HG03159 (cell line): ENCODE measurements around the gene RADIL.
"Not testable (repeated sequence)": the region's sequence is repeated elsewhere in the genome, so short reads cannot be mapped to it uniquely, and the experiment has no call there.

Source experiments
- ATAC-seq: cut with Tn5 transposase; IDR thresholded peaks from one replicate; pipeline ENCODE4 v1.9.1; 2021; ENCODE audit warnings: mild to moderate bottlenecking, moderate library complexity; ENCODE audit not compliant: unreplicated experiment

The RADIL gene, protein sequence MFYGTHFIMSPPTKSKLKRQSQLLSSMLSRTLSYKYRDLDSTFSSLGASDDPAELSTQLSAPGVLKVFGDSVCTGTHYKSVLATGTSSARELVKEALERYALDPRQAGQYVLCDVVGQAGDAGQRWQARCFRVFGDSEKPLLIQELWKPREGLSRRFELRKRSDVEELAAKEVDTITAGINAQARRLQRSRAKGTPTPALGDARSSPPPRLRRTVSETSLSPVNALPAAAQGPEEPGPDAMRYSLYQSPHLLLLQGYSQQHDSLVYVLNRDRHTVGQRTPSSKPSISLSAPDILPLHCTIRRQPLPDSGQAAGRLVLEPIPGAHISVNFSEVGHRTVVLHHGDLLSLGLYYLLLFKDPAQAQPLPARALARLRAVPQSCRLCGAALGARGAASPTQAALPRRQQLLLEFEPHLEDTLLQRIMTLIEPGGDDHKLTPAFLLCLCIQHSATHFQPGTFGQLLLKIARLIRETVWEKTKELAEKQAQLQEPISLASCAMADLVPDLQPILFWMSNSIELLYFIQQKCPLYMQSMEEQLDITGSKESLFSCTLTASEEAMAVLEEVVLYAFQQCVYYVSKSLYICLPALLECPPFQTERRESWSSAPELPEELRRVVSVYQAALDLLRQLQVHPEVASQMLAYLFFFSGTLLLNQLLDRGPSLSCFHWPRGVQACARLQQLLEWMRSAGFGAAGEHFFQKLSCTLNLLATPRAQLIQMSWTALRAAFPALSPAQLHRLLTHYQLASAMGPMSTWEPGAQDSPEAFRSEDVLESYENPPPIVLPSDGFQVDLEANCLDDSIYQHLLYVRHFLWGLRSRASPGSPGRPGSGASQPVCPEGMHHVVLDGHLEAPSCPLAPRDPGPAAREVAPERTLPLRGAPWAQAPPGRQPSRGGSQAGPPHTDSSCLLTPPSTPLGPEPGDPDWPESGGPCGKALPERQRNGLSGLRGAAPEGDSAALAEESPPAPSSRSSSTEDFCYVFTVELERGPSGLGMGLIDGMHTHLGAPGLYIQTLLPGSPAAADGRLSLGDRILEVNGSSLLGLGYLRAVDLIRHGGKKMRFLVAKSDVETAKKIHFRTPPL

DNA sequence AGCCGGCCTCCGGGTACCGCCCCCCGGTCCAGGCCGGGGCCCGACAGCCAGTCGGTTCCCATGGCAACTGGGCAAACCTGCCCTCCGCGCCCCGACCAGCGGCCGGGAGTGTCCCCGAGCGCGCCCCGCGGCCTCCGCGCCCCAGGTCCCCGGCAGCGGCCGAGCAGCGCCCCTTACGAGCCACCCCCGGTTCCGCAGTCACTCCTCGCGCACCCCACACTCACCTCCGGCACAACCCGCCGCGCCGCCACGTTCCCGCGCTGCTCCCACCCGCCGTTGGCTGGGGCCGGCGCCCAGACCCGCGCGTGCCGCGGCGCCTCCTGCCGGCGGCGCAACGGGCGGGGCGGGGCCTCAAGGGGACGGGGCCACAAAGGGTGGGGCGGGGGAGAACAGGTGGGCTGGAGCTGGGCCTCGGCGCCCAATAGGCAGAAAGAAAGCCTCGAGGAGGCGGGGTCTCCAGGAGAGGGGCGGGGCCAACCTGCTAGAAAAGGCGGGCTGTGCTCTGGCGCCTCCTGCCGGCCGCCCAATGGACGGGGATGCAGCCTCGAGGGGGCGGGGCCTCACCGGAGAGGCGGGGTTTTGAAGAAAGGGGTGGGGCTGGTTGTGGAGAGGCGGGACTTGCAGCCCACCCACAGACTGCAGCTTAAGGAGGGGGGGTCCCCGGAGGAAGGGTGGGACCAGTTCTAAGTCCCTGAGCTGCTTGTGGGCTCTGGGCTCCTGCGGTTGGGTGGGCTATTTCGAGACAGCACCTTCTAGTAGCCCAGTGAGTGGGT, at the start of gene RADIL:
TSS of gene RADIL (minus strand) at position 345 of the 773 bp plus-strand sequence. CDS start 5,577 bp downstream, outside the sequence.
- peak; percentile 70 for ATAC-seq

DNA sequence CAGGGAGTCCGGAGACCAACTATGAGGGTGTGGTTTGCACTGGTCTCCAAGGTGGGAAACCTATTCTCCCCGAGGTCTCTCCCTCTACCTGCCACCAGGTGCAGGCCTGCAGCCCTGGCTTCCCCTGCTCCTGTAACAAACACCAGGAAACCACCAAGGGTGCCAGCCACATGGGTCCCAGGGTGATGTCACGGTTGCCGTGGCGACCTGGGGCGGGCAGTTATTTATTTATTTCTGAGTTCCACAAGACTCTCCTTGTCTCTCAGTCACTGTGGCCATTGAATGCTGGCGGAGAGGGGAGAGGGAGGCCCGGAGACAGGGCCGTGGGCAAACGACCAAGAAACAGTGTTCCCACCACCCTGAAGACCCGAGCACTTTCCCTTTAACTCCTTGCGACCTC, 48.4 kb upstream of the RADIL start:
- no peak for ATAC-seq

DNA sequence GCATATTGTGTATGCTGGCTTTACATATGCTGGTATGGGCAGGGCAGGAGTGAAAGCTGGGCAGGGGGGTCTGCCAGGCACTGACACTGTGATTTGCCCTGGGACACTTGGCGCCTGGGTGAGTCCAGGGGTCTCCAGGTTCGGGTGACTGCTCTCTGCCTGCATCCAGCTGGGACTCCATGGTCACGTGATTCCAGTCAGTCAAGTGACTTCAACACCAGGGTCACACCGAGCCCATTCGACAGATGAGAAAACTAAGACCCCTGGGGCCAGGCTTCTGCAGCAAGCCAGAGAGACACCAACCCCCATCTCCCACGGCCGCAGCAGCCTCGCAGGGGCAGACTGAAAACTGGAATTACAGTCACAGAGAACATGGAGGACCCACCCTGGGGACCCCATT, 45.5 kb upstream of the RADIL start:
- ATAC-seq: no peak

DNA sequence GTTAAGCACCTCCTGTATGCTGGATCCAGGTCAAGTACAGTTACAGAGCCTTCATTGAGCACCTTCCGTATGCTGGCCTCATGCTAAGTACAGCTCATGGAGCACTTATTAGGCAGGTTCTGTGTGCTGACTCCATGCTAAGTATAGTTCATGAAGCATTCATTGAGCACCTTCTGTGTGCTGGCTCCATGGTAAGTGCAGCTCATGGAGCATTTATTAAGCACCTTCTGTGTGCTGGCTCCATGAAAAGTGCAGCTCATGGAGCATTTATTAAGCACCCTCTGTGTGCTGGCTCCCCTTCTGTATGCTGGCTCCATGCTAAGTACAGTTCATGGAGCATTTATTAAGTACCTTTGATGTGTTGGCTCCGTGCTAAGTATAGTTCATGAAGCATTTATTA, 44.9 kb upstream of the RADIL start:
- no peak for ATAC-seq

DNA sequence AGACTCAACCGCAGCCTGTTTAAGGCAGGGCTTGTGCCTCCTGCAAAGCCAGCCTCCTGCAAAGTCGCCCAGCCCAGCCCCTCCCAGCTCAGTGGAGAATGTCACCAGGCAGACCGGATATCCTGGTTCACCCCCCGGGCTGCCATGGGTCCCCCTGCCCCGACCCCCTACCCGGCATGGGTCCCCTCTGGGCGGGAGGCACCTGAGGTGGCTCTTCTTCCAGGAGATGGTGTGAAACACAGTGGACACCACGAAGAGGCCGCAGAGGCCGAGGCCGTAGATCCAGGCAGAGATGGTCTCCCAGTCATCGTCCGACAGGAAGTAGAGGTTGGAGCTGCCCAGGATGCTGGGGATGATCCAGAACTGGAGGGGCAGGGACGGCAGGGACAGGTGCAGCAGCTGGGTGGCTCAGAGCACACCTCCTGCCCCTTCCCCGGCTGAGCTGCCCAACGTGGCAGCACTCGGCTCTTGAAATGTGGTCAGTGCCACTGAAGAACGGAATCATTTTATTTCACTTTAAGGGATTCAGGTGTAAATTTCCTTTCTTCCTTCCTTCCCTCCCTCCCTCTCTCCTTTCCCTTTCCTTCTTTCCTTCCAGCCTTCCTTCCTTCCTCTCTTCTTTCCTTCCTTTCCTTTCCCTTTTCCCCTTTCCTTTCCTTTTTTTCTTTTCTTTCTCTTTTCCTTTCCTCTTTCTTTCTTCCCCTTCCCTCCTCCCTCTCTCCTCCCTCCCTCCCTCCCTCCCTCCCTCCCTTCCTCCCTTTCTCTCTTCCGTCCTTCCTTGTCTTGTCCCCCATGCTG, 36.7 kb upstream of the RADIL start:
- ATAC-seq: no peak

DNA sequence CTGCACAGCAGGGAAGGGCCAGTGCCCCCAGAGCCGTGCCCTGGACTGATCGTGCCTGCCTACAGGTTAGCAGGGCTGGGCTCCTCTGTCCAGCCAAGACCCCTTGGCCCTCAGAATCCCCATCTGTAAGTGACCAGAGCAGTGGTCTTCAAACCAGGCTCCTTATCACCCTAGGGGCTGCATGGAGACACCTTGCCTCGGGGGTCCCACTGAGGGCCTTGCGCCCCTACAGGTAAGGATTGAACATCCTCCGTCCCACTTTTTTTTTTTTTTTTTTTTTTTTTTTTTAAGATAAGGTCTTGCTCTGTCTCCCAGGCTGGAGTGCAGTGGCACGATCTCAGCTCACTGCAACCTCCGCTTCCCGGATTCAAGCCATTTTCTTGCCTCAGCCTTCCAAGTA, 32.6 kb upstream of the RADIL start:
- ATAC-seq: no peak

DNA sequence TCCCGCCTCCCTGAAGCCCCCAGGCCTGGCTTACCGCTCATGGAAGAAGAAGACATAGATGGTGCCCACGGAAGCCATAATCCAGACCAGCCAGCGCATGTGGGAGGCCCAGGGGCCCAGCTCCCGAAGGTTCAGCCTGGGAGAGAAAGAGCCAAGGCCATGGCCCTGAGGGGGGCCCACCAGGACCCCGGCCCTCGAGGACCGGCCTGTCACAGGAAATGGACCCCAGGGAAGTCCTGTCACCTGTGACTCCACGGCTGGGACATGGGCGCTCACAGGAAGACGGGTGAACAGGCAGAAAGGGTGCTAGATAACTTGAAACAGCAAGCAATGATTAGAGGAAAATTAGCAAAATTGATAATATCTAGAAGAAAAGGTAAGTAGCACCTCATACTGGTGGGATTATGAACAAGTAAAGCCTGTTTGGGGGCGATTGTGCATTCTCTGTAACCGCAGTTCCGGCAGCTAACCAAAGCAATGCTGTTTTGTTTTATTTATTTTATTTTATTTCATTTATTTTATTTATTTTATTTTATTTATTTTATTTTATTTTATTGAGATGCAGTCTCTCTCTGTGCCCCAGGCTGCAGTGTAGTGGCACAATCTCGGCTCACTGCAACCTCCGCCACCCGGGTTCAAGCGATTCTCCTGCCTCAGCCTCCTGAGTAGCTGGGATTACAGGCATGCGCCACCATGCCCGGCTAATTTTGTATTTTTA, 27.8 kb upstream of the RADIL start:
- ATAC-seq: no peak

DNA sequence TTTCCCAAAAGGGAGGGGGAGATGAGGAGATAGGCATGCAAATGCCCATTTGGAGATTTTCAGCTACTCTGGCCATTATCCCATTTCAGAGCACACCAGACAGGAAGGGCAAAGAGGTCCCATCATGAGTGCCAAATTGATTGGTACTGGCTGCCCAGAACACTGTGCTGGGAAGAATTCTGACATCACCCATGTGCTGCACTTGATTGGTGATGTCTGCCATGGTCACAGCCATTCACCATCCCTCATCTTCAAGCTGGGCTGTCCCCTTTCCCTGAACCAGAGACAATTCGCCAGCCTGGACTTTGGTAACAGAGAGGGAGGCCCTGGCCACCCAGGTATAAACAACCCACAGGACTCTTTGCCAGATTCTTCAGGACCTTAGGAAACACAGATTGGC, 23.2 kb upstream of the RADIL start:
- ATAC-seq: no peak

DNA sequence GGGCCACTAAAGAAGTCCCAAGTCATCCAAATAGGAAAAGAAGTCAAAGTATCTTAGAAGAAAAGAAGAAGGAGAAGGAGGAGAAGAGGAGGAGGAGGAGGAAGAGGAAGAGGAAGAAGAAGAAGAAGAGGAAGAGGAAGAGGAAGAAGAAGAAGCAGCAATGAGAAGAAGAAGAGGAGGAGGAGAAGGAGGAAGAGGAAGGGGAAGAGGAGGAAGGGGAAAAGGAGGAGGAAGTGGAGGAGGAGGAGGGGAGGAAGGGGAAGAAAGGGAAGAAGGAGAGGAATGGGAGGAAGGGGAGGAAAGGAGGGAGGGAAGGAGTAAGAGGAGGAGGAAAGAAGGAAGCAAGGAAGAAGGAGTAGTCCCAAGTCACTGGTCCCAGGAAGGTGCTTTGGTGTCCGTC, 21.7 kb upstream of the RADIL start:
- no peak for ATAC-seq

DNA sequence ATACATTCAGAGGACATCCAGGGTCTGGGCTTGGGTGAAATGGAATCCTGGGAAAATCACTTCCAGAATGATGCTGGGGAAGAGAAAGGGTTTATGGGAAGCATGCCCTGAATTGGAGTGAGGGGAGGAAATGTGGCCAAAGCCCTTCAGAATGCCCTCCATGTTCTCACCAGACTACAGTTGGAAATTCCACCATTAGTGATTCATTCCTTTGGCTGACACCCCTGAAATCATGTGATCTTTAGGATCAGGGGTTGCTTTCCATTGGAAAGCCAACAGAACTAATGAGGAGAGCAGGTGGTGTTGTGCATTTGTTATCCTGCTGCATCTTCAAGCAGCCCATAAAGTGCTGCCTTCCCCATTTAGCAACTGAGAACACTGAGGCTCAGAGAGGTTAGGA, 20.8 kb upstream of the RADIL start:
- no peak for ATAC-seq

DNA sequence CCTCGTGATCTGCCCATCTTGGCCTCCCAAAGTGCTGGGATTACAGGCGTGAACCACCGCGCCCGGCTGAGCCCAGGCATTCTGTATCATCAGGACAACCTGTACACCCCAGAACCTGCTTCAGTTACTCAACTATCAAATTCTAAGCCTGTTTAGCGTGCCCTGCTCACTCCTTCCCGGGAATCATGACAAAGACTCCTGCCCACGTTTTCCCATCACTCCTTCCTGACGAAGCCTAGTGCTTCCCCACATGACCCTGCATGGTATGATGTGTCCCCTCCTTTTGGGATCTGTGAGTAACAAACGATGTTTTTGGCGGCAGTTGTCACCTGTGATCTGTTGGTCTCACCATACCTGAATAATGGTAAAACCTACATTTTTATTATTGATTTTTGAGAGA, 12.2 kb upstream of the RADIL start:
- no peak for ATAC-seq

DNA sequence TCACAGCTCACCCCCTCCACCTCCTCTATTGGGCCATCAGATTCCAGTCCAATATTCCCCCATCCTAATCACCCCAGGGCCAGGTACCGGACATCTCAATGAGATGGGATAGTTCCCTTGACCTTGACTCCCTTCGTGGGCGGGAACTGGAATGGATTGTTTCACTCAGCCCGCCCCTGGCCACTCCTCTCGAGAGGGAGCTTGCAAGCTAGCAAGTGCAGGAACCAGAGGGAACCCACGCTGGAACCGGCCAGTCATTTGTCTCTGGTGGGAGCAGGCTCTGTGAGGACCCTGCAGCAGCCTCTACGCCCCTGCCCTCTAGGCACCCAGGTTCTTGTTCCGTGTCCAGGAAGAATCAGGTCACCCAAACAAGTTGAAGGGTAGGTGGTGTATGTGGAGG, 11.0 kb upstream of the RADIL start:
- no peak for ATAC-seq

DNA sequence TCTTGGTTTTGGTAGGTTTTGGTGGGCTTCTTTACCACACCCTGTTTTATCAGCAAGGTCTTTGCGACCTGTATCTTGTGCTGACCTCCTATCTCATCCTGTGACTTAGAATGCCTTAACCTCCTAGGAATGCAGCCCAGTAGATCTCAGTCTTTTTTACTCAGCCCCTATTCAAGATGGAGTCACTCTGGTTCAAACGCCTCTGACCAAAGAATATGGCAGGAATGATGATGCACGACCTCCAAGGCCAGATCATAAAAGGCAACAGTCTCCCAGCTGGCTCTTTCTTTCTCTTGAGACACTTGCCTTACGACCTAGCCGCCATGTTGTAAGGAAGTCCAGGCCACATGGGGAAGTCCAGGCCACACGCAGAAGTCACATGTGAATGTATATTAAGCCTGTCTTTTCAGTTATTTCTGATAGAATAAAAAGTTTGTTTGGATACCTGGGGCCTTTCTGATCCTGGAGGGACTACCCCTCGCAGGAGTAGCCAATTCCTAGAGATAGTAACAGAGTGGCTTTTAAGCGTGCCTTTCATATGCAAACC, 10.5 kb upstream of the RADIL start:
- no peak for ATAC-seq

DNA sequence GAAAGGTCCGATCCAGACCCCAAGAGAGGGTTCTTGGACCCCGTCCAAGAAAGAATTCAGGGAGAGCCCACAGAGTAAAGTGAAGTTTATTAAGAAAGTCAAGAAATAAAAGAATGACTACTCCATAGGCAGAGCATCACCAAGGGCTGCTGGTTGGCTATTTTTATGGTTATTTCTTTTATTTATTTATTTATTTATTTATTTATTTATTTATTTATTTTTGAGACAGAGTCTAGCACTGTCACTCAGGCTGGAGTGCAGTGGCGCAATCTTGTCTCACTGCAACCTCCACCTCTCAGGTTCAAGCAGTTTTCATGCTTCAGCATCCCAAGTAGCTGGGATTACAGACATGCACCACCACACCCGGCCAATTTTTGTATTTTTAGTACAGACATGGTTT, 9.7 kb upstream of the RADIL start:
- not testable (repeated sequence) for ATAC-seq

DNA sequence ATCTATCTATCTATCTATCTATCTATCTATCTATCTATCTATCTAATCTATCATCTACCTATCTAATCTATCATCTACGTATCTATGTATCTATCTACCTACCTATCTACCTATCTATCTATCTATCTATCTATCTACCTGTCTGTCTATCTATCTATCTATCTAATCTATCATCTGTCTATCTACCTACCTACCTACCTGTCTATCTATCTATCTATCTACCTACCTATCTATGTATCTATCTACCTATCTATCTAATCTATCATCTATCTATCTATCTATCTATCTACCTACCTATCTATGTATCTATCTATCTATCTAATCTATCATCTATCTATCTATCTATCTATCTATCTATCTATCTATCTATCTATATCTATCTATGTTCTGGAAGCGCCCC, 8.0 kb upstream of the RADIL start:
- ATAC-seq: not testable (repeated sequence)

DNA sequence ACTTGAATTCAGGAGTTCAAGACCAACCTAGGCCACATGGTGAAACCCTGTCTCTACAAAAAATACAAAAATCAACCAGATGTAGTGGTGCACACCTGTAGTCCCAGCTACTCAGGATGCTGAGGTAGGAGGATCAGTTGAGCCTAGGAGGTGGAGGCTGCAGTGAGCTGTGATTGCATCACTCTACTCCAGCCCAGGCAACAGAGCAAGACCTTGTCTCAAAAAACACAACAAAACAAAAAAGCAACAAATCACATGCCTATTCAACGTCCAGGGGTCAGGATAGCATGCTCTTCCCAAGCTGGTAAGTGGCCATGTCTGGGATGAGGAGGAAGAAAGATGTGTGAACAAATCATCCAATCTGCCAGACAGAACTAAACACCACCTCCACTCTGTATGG, 6.2 kb upstream of the RADIL start:
- ATAC-seq: no peak

DNA sequence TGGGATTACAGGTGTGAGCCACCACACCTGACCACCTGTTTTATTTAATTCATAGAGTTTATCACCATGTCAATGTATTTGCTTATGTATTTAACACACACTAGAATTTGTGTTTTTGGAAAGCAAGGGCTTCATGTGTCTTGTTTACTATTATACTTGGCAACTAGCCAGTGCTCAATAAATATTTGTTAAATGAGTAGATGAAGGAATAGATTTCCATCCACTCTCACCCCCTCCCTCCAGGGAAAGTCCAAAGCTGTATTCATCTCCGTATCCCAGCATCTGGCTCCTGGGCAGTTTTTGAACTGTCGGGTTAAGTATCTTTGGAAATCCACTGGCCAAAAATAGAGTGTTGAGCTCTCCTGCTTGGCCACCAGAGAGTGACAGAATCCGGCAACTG, 4.6 kb upstream of the RADIL start:
- ATAC-seq: no peak

DNA sequence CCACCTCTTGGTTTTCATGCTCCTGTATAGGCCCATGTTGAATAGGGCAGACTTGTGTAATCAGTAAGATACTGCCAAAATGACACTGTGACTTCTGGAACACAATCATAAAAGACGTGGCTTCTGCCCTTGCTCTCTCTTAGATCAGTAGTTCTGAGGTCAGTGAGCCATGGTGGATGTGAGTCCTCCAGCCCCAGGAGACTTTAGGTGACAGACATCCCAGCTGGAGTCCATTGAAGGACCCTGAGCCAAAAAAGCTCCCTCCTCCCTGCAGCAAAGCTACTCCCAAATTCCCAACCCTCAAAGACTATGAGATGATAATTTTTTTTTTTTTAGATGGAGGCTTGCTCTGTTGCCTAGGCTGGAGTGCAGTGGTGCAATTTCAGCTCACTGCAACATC, 3.2 kb upstream of the RADIL start:
- ATAC-seq: no peak

DNA sequence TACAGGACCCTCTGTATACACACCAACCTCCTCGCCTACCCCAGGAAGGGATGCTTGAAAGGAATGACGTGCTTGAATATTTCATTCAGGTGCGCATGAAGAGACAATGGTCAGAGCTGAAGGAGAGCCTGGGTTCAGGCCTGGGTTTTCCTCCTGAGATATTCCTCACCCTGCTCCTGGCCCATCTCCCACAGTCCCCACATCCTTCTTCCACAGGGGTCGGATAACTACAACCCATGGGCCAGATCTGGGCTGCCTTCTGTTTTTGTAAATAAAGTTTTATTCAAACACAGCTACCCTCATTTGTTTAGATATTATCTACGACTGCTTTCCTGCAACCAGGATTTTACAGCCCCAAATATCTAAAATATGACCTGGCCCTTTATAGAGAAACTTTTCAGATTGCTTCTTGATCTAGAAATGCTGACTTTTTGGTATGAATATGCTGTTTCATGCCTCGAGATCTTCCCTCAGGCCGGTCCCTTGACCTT, 1.8 kb upstream of the RADIL start:
- no peak for ATAC-seq
